ENCODE results near the gene SFI1.

- TF ChIP-seq POLR2A (IDR thresholded peaks at IDR 0.05), result no peak
- no peak for TF ChIP-seq CTCF (IDR thresholded peaks at IDR 0.05)
- no peak for TF ChIP-seq POLR2AphosphoS5 (IDR thresholded peaks at IDR 0.05)
- TF ChIP-seq EP300 (IDR thresholded peaks at IDR 0.05), result no peak
These were observed 70.1 kb downstream of the SFI1 start for GRCh38 chr22:31566484-31566883.
